ELR (cell line): ENCODE measurements around the gene MMP1.

ENCODE experiments used
- DNase-seq: peaks from one replicate; pipeline ENCODE4 v3.0.0-alpha.2; 2015; ENCODE audit warnings: low read depth

MMP1 gene

DNA sequence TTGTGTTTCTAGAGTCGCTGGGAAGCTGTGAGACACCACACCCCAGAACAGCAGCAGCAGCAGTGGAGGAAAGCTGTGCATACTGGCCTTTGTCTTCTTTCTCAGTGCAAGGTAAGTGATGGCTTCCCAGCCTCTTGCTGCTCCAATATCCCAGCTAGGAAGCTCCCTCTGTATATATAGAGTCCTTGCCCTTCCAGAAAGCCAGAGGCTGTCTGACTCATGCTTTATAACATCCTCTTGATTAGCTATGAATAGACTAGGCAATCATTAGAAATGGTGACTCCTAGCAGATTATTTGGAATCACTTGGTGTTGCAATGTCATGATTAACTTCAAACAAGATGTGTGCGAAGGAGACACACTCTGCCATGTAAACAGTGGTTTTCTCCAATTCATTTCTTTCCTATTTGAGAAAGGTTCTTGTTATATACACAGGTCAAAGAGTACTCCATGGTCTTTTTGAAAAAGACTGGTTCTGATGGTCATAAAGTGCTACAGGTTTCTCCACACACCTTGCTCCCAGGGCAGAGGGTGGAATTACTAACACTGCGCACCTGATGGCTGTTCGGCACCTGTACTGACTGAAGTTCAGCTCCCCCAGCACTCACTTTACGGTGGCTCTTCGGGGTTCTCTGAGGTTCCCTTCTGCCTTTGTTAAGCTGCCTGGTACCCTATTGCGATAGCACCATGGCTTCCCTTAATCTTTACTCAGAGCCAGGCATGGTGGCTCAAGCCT, at the start of gene MMP1:
TSS of gene MMP1 (minus strand) at position 149 of the 735 bp plus-strand sequence. CDS start at position 81, 68 bp downstream.
- peak; percentile 98 for DNase-seq

DNA sequence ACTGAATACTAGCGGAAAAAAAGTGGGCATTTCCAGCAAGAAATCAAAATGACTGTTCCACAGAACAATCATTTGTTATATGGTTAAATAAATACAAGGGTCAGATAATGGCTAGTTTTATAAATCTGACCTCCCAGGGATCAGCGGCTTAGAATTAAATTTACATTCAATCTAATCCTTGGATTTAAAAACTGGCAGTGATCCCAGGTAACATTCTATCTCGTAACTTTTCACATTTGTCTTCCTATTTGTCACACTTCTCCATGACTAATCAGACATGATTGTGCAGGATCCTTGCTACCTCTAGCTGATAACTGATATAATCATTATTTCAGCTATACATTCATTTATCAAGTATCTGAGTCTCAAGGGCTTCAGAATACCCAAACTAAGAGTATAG, 48.3 kb upstream of the MMP1 start:
- peak; percentile 72 for DNase-seq

DNA sequence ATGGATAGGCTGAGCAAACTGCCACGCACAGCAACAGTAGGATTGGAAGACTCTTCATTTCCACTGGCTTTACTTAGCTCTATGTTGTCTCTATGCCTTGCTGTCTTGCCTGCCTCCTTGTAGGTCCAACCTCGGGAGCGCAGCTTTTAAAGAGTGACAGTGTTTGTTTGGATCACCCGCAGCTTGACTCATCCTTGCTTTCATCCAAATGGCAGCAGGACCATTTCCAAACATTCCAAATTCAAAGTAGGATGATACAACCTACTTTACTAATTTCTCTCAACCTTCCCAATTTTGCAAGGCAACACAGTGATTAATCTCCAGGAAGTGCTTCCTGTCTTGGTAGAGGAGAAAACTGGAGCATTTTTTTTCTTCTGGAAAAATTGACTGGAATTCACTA, 45.5 kb upstream of the MMP1 start, which contains the start of gene MMP3:
TSS of gene MMP3 (minus strand) at position 121 of the 400 bp plus-strand sequence. CDS start at position 58, 63 bp downstream.
- DNase-seq, result peak; percentile 90

DNA sequence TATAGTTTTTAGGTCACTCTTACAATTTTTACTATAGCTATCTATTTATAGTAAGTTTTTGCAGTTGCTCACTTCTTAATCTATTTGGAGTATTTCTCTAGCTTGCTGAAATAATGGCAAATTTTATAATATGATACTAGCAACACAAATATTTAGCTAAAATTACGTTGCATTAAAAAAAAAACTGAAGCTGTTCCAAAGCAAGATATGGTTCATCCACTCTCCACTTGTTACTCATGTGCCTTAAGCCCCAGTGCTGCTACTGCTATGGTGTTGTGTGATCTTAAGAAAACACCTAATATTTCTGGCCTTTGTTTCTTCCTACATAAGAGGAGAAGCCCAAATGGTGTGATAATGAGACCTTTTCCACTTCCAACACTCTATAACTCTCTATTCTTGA, 45.0 kb upstream of the MMP1 start:
- no peak for DNase-seq

DNA sequence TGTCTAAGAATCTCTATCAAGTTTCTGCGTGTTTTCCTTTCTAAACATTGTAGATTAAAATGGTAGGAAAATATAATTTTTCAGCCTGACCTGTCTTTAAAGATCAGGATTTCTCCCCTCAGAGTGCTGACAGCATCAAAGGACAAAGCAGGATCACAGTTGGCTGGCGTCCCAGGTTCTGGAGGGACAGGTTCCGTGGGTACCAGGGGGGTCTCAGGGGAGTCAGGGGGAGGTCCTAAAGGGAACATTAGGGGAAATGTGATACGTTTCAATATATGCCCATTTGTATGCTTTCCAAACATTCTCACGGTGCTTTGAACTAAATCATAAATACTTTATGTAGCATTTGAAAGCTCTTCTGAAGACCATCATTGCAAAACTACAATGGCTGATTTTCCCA, 42.1 kb upstream of the MMP1 start:
- no peak for DNase-seq

DNA sequence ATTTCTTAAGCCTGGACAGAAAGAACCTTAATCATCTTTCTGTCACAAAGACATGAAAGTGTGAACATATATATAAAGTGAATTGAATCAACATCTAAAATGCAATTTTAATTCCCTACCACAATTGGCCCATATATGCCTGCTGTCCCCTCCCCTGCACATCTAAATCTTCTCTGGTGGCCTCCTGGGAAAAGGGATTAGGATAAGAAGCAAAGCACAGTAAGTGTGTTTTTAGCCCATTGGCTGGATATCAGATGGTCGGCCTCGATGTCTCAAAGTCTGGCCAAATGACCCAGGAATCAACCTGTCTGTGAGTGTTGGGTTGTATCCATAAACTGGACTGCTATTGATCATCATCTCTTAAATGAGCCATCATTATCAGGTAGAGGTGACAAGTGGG, 39.7 kb upstream of the MMP1 start:
- DNase-seq, result no peak

DNA sequence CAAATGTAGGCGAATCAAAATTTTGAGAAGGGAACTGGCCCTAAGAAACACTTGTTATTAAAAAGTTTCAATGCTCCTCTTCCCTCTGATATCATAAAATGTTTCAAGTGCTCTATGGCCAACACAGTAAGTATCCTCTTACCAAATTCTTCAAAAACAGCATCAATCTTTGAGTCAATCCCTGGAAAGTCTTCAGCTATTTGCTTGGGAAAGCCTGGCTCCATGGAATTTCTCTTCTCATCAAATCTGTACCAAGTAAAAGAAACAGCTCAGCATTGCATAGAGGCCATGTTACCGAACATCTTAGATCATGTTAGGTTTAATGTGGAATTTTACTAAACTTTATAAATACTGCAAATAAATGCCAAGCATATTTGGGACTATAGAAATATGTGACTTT, 39.2 kb upstream of the MMP1 start:
- DNase-seq, result no peak

DNA sequence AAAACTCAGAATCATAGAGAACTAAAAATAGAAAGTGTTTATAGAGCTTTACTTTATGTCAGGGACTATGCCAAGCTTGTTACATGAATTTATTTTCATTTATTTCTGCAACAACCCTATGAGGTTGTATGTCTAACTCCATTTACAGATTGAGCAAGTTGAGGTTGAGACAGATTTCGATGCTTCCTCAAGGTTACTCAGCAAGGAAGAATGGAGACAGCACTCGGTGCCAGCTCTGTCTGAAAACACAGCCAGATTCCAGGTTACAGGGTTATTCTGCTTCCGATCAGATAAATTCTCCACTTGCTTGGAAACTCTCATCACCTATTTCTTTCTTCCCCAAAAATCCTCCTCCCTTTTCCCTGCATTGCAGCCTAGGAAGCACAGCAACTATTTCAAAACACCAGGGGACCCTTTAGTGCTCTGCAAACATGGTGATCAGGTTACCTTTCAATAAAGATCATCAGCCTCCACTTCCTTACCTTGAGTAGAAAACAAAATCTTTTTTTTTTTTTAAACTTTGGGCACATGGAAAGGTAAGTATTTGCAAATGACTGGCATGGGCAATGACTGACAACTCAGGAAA, 38.4 kb upstream of the MMP1 start:
- DNase-seq, result peak; percentile 76

DNA sequence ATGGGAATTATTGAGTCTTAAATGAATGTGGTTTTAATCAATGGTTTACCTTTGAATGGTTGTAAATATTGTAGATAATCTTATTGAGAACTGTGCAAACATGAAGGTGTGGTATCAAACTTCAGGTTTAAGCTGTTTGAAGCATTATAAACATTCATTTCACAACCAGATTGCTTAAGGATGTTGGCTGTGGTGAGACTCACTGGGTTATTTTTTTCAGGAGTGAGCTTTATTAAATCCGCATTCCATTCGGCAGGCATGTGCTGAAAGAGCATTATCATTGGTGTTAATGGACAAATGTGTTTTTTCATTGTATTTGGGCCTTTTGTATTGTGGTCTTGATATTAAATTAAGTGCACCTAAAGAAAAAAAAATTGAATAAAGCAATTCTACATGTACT, 35.8 kb upstream of the MMP1 start:
- no peak for DNase-seq

DNA sequence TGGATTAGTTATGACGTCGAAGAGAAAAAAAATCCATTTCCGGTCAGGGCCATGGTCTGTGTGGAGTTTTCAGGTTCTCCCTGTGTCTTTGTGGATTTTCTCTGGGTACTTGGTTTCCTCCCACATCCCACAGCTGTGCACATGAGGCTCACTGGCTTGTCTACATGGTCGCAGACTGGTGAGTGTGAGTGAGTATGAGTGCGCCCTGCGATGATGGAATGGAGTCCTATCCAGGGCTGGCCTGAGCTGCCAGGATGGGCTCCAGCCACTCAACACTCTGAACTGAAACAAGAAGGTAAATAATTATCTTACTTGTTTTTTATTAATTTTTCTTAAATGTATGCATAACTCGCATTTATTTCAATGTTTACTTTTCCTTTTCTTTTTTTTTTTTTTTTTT, 34.7 kb upstream of the MMP1 start:
- peak; percentile 49 for DNase-seq

DNA sequence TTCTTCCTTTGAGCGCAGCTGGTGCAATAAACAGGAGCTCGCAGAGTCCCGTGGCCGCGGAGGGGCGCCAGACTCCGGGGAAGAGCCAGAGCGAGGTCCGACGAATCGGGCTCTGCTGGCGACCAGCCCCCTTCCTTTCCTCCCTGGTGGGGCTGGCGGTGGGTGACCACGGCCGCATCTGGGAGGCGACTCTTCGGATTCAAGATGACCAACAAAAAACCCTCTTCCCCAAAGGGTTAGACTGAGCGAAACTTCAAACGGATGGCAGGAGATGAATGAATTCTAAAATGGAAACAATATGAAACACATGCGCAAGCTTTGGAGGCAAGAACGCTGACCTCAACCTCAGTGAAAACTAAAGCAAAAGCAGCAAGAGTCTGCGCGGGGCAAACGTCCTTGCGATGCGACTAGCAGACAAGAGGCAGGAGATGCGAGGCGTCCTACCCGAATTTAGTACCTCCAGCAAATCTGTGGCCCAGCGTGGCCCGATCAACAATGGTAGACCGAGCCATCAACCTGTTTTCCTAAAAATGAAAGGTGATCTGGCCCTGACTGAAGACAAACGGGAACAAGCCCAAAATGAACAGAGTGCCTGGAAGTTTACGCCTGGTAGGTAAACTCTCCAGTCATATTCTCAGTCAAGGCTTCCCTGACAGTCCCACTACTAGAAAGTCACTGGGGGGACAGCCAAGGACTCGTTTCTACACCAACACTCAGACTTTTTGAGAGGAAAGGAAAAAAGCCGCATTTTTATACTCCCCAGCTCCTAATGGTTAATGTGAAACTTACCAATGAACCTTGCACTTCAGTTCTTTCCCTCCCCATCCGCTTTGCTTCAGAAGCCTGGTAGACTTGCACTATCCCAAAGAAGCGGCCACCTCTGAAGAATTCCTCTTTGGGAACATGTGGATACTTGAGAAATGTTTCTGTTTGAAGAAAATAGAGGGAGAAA, 33.8 kb upstream of the MMP1 start:
- peak; percentile 90 for DNase-seq

DNA sequence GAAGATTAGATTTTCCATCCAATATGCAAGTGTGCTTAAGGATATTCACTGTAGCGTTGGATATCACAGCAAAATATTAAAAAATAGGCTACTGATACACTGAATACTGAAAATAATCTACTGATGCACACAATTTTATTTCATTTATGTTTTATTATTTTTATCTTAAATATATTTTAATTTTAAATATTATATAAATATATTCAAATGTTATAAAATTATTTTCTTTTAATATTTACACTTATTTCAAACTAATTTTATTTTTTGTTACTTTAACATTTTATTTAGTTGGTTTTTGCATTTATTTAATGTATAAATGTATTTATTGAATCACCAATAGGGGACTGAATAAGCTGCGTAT, 33.1 kb upstream of the MMP1 start:
- DNase-seq, result no peak

DNA sequence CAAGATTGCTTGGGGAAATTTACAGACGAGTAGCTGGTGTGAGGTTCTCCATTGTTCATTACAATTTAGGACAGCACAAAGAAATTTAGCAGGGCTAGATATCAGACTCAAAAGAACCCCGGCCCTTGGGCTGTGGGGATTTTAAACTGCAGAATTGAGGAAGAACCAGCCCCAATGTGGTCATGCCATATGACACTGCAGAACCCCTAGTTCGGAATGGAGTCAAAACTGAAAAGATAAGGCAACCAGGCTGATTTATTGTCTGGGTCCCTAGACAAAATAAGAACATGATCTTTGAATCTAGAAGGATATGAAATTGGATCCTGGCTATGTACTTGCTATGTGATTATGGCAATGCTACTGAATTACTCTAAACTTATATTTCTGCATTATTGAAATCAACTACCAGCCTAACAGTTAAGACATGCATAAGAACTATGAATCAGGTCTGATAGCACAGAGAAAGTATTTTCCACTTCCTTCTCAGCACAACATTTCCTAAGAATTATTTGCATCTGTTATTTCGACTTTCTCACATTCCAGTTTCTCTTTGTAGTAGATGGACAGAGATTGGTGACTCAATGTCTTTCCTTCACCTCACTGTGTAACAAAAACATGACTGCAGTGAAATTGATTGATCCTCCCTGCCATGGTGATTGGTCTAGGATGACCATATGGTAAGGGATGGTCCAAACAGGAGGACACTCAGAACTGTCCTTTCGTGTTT, 32.2 kb upstream of the MMP1 start:
- DNase-seq, result peak; percentile 71

DNA sequence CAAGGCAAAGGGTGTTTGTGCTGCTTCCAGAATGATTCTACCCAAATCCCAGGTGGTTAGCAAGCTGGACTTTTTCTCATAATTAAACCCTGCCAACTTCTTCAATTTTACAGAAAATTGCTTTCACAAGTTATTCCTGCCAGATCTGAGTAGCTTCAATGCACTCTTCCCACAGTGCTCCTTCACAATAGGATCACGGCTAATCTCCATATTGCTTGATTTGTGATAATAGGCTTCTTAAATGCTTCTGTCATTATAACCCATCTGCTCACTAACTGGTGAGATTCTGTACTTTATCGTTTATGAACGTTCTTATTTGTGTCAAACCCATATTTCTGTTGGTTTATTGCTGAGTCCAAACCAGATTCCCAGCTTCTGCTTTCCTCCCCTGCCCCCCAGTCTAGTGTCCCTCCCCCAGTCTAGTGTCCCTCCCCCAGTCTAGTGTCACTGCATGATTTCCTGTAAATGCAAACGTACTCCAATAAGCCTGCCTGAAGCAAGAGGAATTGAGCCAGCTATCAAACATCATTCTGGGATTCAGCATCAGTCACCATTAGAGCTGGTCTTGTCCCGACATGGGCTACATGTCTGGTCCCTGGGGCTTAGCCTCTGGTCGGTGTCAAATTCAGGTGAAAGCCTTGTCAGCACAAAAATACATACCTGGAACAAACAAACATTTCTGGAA, 31.5 kb upstream of the MMP1 start:
- no peak for DNase-seq

DNA sequence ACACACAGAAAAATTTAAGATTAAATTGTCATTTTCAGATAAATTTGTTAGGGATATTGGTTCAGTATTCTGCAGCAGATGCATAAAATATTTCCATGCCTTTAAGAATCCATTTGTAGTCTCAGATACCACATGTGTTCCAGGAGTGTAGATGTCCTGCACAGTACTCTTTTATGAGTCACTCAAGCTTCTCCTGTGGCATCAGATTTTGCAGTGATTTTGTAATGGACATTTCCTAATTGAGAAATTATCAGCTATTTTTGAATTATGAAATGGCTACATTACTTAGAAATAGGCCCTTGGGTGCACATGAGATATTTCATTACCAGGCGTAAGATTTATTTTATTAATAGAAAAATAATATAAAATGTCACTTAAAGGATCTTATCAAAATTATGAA, 26.6 kb upstream of the MMP1 start:
- no peak for DNase-seq

DNA sequence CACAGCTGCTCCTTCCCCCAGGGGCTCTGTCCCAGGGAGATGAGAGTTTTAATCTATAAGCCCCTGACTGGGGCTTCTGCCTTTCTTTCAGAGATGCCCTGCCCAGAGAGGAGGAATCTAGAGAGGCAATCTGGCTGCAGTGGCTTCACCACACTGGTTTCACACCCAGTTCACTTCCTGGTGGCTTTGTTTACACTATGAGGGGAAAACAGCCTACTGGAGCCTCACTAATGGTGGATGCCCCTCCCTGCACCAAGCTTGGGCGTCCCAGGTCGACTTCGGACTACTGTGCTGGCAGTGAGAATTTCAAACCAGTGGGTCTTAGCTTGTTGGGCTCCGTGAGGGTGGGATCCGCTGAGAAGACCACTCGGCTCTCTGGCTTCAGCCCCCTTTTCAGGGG, 21.5 kb upstream of the MMP1 start:
- no peak for DNase-seq

DNA sequence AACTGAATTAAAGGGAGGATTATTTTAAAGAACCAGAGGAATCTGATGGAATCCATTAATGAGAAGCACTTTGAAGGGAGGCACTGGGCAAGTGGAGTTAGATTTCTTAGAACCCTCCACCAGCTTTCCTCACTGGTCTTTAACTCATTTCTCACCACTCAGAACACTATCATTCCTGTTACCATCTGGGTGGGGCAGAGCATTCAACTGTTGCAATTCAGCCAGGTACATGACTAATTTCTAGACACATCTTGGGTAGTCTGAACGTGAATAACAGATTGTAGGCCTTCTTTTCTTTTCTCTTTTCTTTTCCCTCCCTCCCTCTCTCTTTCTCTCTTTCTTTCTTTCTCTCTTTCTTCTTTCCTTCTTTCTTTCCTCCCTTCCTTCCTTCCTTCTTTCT, 15.5 kb upstream of the MMP1 start:
- no peak for DNase-seq

DNA sequence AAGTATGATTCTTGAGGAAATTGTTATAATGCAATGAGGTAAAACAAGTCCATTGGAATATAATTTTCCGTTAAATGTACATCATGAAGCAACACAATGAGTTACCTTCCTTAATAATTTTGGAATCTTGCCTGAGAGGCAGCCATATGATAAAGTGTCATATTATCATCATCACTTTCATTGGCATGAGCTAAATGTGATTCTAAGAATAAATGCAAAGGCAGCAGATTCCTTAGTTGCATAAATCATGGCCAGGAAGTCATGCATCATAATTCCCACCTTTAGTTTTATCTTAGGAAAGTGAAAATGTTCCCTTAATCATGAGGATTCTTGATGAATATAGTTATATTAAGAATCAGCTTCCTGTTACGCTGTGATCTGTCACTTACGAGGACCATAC, 14.2 kb upstream of the MMP1 start:
- DNase-seq, result no peak

DNA sequence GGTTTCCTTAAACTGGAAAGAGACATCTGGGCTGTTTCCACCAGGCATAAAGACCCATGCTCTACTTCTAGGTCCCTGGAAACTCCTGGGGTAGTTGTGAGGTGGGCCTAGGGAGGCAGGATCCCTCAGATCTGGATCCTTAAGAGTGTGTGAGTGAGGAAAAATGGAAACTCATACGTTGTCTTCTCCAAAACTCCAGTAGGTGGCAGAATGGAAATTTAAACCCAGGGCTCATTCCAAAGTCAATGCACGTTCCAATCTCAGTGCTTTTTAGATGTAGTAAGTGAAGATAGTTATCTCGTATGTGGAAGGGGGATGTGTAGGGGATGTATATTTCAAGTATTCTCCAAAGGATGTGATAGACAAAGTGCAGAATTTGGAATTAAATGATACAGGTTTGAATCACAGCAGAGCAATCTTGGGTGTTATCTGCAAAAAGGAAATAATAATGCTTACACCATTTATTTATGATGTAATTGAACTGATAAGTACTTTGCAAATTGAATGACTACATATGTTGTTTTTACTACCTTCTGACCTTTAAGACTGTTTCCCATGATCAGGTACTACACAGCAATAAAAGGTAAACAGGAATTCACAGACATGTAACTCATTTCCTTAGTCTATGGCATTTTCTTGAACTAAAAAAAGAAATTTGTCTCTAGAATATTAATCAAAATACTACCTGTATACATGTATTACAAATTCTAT, 13.1 kb upstream of the MMP1 start:
- DNase-seq, result peak; percentile 70

DNA sequence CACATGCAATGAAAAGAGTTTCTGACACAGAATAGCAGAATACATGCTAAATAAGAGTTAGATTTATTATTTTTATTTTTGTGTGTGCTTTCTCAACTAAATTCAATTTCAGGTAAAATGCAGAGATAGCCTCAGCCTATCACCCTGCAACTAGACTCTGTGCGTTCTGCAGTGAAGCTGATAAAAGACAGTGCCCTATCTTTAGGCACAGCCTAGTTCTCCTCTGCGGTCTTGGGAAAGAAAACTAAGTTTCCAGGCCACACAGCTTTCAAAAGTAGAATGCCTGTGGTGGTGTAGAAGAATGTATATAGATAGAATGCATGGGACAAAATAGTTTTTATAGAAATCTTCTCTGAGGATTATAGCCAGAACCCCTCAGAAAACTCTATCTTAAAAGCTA, 12.0 kb upstream of the MMP1 start:
- no peak for DNase-seq

DNA sequence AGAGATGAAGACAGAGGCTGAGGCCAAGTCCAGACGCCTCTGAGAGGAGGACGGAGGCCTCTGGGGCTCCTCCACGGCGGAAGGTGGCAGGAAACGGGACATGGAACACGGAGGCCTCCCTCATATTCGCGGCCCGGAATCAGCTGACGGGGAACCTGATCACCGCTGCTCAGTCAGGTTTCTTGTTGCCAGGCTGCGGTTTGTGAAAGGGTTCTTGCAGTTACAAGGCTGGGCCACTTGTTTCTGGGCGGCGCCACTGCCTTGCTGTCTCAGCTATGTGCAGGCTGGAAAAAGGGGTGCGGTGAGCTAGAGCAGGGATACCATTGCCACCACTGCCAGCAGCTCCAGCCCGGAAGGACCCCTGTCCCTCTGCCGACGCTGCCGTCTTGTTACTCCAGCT, 10.0 kb upstream of the MMP1 start:
- DNase-seq, result peak; percentile 42
